ENCODE measurements around the gene LATS2.

GRCh38 chr13:21104199-21105019 is 43.0 kb upstream of the LATS2 start:
- TF ChIP-seq CTCF (IDR thresholded peaks at IDR 0.05; ENCODE audit: low read depth, low read length) (no peak), EZH2phosphoT487 (IDR thresholded peaks at IDR 0.05; ENCODE audit: low read depth) (no peak)
